ENCODE measurements around the gene TMEM171. TPM values are rescaled to one million over a fixed set of nuclear protein-coding genes. Genes with fewer than 3 reads are reported as not detected.

Gene TMEM171
- total RNA-seq, 1 experiment from 2014 or later = 20.8 TPM

DNA sequence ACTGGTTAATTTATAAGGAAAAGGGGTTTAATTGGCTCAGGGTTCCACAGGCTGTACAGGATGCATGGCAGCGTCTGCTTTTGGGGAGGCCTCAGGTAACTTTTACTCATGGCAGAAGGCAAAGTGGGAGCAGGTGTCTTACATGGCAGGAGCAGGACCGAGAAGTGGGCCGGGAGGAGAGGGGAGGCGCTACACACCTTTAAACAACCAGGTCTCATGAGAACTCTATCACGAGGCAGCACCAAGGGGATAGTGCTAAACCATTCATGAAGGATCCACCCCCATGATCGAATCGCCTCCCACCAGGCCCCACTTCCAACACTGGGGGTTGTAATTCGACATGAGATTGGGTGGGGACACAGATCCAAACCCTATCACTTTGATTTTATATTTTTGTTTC is 21.7 kb downstream of the TMEM171 start:
- CTCF ChIA-PET = interaction anchor here (0.7 kb wide), 1 partner anchor 94 kb away, joined by 7 read pairs; no protein-coding TSS in a partner anchor
- no peak for DNase-seq
- intact Hi-C loops (cut with micrococcal nuclease; ENCODE audit: unreplicated experiment) = no loop called here
- Mint-ChIP-seq H3K36me3 (ENCODE audit: insufficient read depth, unreplicated experiment) (no peaks in the 10 kb centered on the region), H3K27me3 (ENCODE audit: unreplicated experiment) (no peaks in the 10 kb centered on the region), H3K27ac (ENCODE audit: unreplicated experiment) (no peak overlapping the region), H3K4me1 (ENCODE audit: low read depth, unreplicated experiment) (no peaks in the 10 kb centered on the region), H3K4me3 (ENCODE audit: low read depth, unreplicated experiment) (no peak overlapping the region), H3K9me3 (ENCODE audit: low read depth, unreplicated experiment) (no peaks in the 10 kb centered on the region)
- no TSS peak for BruUV-seq (replicated peaks)
- no peak for TF ChIP-seq CTCF (IDR thresholded peaks at IDR 0.05; ENCODE audit: unreplicated experiment)

DNA sequence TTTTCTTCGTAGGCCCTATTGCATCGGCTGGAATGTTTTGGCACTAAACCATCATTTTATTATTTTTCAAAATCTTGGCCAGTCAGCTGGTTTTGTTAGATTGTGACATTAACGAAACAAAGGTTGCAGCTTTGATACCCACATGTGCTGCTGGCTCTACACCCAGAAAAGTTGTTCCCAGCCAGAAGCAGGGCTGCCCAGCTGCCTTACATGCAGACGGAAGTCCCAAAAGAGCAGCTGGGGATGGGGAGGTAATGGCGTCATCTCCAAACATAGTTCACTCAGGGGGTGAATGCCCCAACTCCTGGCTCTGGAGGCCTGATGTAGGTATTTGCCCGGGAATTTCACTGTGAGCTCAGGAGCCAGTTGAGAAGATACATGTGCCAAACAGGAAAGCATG is 23.3 kb downstream of the TMEM171 start:
- Mint-ChIP-seq H3K27me3 (ENCODE audit: unreplicated experiment) (no peaks in the 10 kb centered on the region), H3K9me3 (ENCODE audit: low read depth, unreplicated experiment) (no peaks in the 10 kb centered on the region), H3K36me3 (ENCODE audit: insufficient read depth, unreplicated experiment) (no peaks in the 10 kb centered on the region), H3K4me3 (ENCODE audit: low read depth, unreplicated experiment) (no peak overlapping the region), H3K27ac (ENCODE audit: unreplicated experiment) (no peak overlapping the region), H3K4me1 (ENCODE audit: low read depth, unreplicated experiment) (no peaks in the 10 kb centered on the region)
- BruUV-seq (replicated peaks) = no TSS peak
- intact Hi-C loops (cut with micrococcal nuclease; ENCODE audit: unreplicated experiment) = no loop called here
- TF ChIP-seq CTCF (IDR thresholded peaks at IDR 0.05; ENCODE audit: unreplicated experiment) = no peak
- CTCF ChIA-PET = interaction anchor here (0.7 kb wide), 1 partner anchor 9 kb away, joined by 3 read pairs; no protein-coding TSS in a partner anchor
- no peak for DNase-seq

- no peak for DNase-seq
- Mint-ChIP-seq H3K4me3 (ENCODE audit: low read depth, unreplicated experiment) (no peak overlapping the region), H3K27ac (ENCODE audit: unreplicated experiment) (no peak overlapping the region), H3K9me3 (ENCODE audit: low read depth, unreplicated experiment) (no peaks in the 10 kb centered on the region), H3K27me3 (ENCODE audit: unreplicated experiment) (no peaks in the 10 kb centered on the region), H3K36me3 (ENCODE audit: insufficient read depth, unreplicated experiment) (no peaks in the 10 kb centered on the region), H3K4me1 (ENCODE audit: low read depth, unreplicated experiment) (no peaks in the 10 kb centered on the region)
- intact Hi-C loops (cut with micrococcal nuclease; ENCODE audit: unreplicated experiment) = no loop called here
- TF ChIP-seq CTCF (IDR thresholded peaks at IDR 0.05; ENCODE audit: unreplicated experiment) = no peak
- CTCF ChIA-PET = no interaction called here
- BruUV-seq (replicated peaks) = no TSS peak
Measured at GRCh38 chr5:73149540-73149939, 29.2 kb downstream of the TMEM171 start.

DNA sequence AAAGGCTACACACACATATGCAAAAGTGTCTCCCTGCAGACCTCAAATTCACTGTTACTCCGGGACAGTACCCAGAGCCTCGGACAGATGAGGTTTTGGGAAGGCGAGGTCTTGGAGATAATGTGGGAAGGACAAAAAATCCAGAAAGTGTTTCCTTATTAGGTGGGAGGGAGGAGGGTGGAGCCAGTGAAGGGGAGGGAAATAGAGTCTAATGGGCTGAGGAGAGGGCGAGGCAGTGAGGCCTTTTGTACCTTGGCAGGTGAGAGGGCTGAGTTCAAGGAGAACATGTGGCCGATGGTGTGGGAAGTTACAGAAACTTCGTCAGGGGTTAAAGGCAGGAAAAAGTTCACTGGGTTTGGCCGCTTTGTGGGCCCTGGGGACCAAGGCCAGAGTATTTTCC is 30.5 kb downstream of the TMEM171 start:
- Mint-ChIP-seq H3K4me1 (ENCODE audit: low read depth, unreplicated experiment) (no peaks in the 10 kb centered on the region), H3K36me3 (ENCODE audit: insufficient read depth, unreplicated experiment) (no peaks in the 10 kb centered on the region), H3K9me3 (ENCODE audit: low read depth, unreplicated experiment) (no peaks in the 10 kb centered on the region), H3K4me3 (ENCODE audit: low read depth, unreplicated experiment) (no peak overlapping the region), H3K27ac (ENCODE audit: unreplicated experiment) (no peak overlapping the region), H3K27me3 (ENCODE audit: unreplicated experiment) (no peaks in the 10 kb centered on the region)
- TF ChIP-seq CTCF (IDR thresholded peaks at IDR 0.05; ENCODE audit: unreplicated experiment) = no peak
- CTCF ChIA-PET = no interaction called here
- no TSS peak for BruUV-seq (replicated peaks)
- DNase-seq = no peak
- intact Hi-C loops (cut with micrococcal nuclease; ENCODE audit: unreplicated experiment) = no loop called here
